DND-41 (cell line): ENCODE measurements around the gene BIRC5.

Experiments
- ATAC-seq: fragments of 200-7000 bp; cut with Tn5 transposase; 3 replicates; pipeline ENCODE4 v1.9.1; 2021; ENCODE audit warnings: low read depth; ENCODE audit not compliant: insufficient read depth
- DNase-seq: peaks from one replicate; pipeline ENCODE4 v3.0.0-alpha.2; 2020
- H2AFZ ChIP-seq: 2 replicates; pipeline ENCODE4 v1.6.0; 2012; ENCODE audit warnings: low read depth, low read length
- H3K27ac ChIP-seq: 2 replicates; pipeline ENCODE4 v1.5.1; 2012; ENCODE audit warnings: low read length, inconsistent platforms
- H3K27me3 ChIP-seq: fragments of 200-600 bp; sonication (generic); 2 replicates; pipeline ENCODE4 v1.6.0; 2012; ENCODE audit warnings: low read length, mild to moderate bottlenecking, inconsistent platforms; ENCODE audit not compliant: insufficient read depth, poor library complexity
- H3K36me3 ChIP-seq: 2 replicates; pipeline ENCODE4 v1.5.1; 2012; ENCODE audit warnings: low read length, inconsistent platforms; ENCODE audit not compliant: insufficient read depth
- H3K4me1 ChIP-seq: 2 replicates; pipeline ENCODE4 v1.5.1; 2012; ENCODE audit warnings: mild to moderate bottlenecking, low read length; ENCODE audit not compliant: insufficient read depth
- H3K4me2 ChIP-seq: 2 replicates; pipeline ENCODE4 v1.6.0; 2012; ENCODE audit warnings: mild to moderate bottlenecking, moderate library complexity, low read length, inconsistent platforms; ENCODE audit not compliant: insufficient read depth
- H3K4me3 ChIP-seq, 2 experiments: fragments of 200-600 bp in 1 of 2; shearing (Covaris generic) in 1 of 2; 2 replicates each; pipeline ENCODE4 v1.5.1; 2012 to 2016; ENCODE audit warnings: inconsistent platforms in 2 of 2, low read length in 2 of 2, mild to moderate bottlenecking in 2 of 2, low read depth in 1 of 2, moderate library complexity in 1 of 2
- H3K79me2 ChIP-seq: 2 replicates; pipeline ENCODE4 v1.6.0; 2012; ENCODE audit warnings: low read length, inconsistent platforms; ENCODE audit not compliant: insufficient read depth
- H3K9ac ChIP-seq: 2 replicates; pipeline ENCODE4 v1.6.0; 2012; ENCODE audit warnings: low read depth, mild to moderate bottlenecking, inconsistent platforms, low read length, moderate library complexity
- H3K9me3 ChIP-seq: 2 replicates; pipeline ENCODE4 v1.5.1; 2012; ENCODE audit warnings: low read length, moderate library complexity, mild to moderate bottlenecking, inconsistent platforms; ENCODE audit not compliant: insufficient read depth, severe bottlenecking
- H4K20me1 ChIP-seq: 2 replicates; pipeline ENCODE4 v1.6.0; 2012; ENCODE audit warnings: low read length; ENCODE audit not compliant: insufficient read depth
- EZH2 ChIP-seq: IDR thresholded peaks from 3 replicates; pipeline ENCODE4 v1.6.1; 2012; ENCODE audit warnings: borderline replicate concordance, low read depth, mild to moderate bottlenecking, moderate library complexity, low read length, inconsistent platforms; ENCODE audit not compliant: severe bottlenecking
- TF ChIP-seq, protein P1 (sequence below): IDR thresholded peaks from 2 replicates; pipeline ENCODE4 v1.5.1; 2012; ENCODE audit warnings: borderline replicate concordance, low read length, moderate library complexity, mild to moderate bottlenecking; ENCODE audit not compliant: poor library complexity, severe bottlenecking; ENCODE audit errors: extremely low read depth

The BIRC5 gene

DNA sequence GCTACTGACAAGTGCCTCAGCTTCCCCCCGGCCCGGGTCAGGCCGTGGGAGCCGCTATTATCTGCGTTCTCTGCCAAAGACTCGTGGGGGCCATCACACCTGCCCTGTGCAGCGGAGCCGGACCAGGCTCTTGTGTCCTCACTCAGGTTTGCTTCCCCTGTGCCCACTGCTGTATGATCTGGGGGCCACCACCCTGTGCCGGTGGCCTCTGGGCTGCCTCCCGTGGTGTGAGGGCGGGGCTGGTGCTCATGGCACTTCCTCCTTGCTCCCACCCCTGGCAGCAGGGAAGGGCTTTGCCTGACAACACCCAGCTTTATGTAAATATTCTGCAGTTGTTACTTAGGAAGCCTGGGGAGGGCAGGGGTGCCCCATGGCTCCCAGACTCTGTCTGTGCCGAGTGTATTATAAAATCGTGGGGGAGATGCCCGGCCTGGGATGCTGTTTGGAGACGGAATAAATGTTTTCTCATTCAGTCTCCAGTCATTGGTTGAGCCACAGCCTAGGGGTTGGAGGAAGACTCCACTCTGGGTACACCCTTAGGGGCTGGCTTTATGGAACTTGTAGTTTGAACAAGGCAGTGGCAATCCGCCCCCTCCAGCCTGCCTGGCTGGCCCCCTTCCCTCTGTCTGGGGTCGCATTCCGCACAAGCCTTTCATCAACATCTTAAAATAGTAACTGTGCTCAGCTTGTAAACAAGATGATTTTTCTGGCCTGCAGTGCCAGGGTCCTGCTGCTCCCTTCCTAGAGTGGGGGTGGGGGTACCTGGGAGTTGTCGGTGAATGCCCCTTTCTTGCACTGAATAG lies 41.6 kb upstream of the BIRC5 start:
- H3K36me3 ChIP-seq: peaks cover 64% of the 10 kb centered on the region
- no peak overlapping the region for H3K4me3 ChIP-seq
- H3K27ac ChIP-seq: 0 out of 2 replicates have a peak overlapping the region, but pooled peaks have one; percentile 20
- peaks cover 14% of the 10 kb centered on the region for H3K79me2 ChIP-seq
- no peak for TF ChIP-seq EZH2
- TF ChIP-seq, protein P1, sequence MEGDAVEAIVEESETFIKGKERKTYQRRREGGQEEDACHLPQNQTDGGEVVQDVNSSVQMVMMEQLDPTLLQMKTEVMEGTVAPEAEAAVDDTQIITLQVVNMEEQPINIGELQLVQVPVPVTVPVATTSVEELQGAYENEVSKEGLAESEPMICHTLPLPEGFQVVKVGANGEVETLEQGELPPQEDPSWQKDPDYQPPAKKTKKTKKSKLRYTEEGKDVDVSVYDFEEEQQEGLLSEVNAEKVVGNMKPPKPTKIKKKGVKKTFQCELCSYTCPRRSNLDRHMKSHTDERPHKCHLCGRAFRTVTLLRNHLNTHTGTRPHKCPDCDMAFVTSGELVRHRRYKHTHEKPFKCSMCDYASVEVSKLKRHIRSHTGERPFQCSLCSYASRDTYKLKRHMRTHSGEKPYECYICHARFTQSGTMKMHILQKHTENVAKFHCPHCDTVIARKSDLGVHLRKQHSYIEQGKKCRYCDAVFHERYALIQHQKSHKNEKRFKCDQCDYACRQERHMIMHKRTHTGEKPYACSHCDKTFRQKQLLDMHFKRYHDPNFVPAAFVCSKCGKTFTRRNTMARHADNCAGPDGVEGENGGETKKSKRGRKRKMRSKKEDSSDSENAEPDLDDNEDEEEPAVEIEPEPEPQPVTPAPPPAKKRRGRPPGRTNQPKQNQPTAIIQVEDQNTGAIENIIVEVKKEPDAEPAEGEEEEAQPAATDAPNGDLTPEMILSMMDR: no peak
- H3K27me3 ChIP-seq: no peaks in the 10 kb centered on the region
- DNase-seq (peak; percentile 31), ATAC-seq (no peak)
- no peaks in the 10 kb centered on the region for H3K9me3 ChIP-seq
- no peak overlapping the region for H2AFZ ChIP-seq
- H4K20me1 ChIP-seq: peaks cover 48% of the 10 kb centered on the region
- H3K9ac ChIP-seq: no peak overlapping the region
- H3K4me1 ChIP-seq: peaks cover 38% of the 10 kb centered on the region
- no peak overlapping the region for H3K4me2 ChIP-seq

DNA sequence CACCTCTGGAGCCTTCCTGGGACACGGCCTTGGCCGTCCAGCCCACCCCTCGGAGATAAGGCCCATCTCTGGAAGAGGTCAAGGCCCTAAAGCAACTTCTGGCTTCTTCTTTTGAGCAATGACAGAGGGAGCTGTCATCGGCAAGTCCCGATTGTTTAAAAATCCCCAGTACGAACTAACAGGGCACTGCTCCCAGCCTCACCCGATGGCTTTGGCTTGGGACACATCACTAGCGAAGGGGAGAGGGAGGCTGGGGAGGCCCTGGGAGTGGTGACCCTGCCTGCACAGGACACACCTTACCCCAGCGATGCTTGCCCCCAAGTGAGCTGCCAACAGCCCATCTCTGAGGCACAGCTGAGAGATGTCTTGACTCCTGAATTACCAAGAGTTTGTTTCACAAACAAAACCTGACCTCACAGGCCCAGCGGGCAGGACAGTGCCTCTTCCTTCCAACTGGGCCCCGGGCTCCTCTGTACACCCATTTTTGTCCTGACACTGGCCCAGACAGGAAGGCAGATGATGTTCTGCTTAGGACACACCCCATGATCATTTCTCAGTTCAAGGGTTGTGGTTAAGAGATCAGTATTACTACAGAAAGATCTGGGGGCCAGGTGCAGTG lies 40.8 kb upstream of the BIRC5 start:
- ATAC-seq: no peak

DNA sequence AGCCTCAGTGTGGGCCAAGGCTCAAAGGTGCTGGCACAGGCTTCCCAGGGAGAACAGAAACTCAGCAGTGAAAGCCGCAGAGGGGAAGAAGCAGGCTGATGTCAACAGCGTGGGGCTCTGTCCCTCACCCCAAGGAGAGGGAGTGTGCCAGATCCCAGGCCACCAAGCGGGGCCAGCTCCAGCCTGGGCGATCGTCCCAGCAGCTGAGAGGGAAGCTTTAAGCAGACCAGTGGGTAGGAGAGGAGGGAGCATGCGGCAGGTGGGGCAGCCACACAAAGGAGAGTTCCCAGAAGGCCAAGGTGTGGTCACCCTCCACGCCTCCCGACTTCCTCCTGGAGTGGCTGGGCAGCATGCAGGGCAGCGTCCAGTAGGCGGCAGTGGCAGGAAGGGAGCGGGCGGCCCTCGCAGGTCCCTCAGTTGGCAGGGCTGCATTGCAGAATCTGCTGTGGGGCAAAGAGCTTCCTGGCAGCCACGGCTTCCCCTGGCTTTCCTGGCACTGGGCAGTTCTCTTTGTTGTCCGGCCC lies 39.6 kb upstream of the BIRC5 start:
- TF ChIP-seq, protein P1: no peak
- TF ChIP-seq EZH2: no peak
- Histone ChIP-seq H3K4me1 (peaks cover 22% of the 10 kb centered on the region), H3K4me2 (no peak overlapping the region), H3K27ac (no peak overlapping the region), H3K36me3 (peaks cover 78% of the 10 kb centered on the region), H4K20me1 (peaks cover 47% of the 10 kb centered on the region), H3K79me2 (peaks cover 5% of the 10 kb centered on the region), H3K9me3 (no peaks in the 10 kb centered on the region), H3K27me3 (no peaks in the 10 kb centered on the region), H3K4me3 (no peak overlapping the region), H3K9ac (no peak overlapping the region), H2AFZ (no peak overlapping the region)
- no peak for ATAC-seq
- no peak for DNase-seq

More for the DNA sequence above, 40.8 kb upstream of the BIRC5 start:
- Histone ChIP-seq H3K79me2 (peaks cover 14% of the 10 kb centered on the region), H3K27ac (no peak overlapping the region), H3K36me3 (peaks cover 66% of the 10 kb centered on the region), H3K27me3 (no peaks in the 10 kb centered on the region), H3K4me3 (no peak overlapping the region), H3K4me2 (no peak overlapping the region), H2AFZ (no peak overlapping the region), H4K20me1 (peaks cover 48% of the 10 kb centered on the region), H3K4me1 (peaks cover 33% of the 10 kb centered on the region), H3K9me3 (no peaks in the 10 kb centered on the region), H3K9ac (no peak overlapping the region)
- no peak for TF ChIP-seq EZH2
- TF ChIP-seq, protein P1: no peak
- DNase-seq: no peak
